ENCODE data around the gene HOXA4.

DNA sequence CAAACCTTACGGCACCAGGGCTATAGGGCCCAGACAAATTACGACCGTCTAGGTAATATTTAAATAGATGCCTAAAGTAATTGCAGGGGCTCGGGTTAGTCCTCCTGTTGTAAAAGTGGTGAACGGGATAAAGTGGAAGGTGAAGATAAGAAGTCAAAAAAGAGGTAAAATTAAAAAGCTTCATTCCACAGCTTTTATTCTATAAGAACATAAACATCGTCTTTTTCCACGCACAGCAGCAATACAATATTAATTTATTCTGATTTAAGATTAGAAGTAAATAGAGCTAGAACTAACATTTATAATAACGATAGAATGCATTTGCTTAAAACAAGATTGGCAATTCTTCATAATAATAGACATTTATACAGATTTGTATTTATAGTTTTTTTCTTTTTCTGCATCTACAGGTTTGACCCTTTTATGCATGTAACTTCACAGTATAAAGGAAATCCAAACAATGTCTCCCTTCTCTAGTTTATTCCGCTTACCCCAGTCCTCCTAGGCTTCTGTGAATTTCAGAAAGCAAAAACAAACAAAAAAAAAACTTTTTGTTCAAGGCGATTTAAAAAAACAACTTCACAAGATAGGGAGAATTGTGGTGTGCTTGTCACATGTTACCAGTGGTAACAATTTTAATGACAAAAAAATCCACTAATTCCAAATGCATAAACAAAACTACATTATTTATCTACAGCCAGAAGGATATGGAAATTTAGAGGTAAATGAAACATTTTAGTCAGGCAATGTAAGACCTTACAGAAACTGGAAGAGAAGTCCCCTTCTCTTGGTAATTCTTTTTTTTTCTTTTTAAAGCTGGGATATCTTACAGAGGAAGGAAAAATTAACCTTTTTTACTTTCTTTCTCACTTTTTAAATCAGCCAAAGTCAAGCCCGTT is 40.1 kb upstream of the HOXA4 start:
- TF ChIP-seq, protein P1, sequence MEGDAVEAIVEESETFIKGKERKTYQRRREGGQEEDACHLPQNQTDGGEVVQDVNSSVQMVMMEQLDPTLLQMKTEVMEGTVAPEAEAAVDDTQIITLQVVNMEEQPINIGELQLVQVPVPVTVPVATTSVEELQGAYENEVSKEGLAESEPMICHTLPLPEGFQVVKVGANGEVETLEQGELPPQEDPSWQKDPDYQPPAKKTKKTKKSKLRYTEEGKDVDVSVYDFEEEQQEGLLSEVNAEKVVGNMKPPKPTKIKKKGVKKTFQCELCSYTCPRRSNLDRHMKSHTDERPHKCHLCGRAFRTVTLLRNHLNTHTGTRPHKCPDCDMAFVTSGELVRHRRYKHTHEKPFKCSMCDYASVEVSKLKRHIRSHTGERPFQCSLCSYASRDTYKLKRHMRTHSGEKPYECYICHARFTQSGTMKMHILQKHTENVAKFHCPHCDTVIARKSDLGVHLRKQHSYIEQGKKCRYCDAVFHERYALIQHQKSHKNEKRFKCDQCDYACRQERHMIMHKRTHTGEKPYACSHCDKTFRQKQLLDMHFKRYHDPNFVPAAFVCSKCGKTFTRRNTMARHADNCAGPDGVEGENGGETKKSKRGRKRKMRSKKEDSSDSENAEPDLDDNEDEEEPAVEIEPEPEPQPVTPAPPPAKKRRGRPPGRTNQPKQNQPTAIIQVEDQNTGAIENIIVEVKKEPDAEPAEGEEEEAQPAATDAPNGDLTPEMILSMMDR (conservative IDR thresholded peaks at IDR 0.05; ENCODE audit: low read depth, low read length), result no peak
- TF ChIP-seq EZH2 (IDR thresholded peaks at IDR 0.05; ENCODE audit: low read length, unreplicated experiment), result no peak
- TF ChIP-seq EZH2phosphoT487 (IDR thresholded peaks at IDR 0.05; ENCODE audit: borderline replicate concordance, low read length), result no peak
